Endothelial cell of umbilical vein (primary cell): Measurements from ENCODE around the gene ETFDH.

ENCODE experiments used
- EZH2 ChIP-seq: IDR thresholded peaks from 2 replicates; pipeline ENCODE4 v1.6.1; 2012; ENCODE audit warnings: borderline replicate concordance, low read depth, mild to moderate bottlenecking, moderate library complexity, low read length, inconsistent platforms; ENCODE audit not compliant: severe bottlenecking
- GATA2 ChIP-seq: IDR thresholded peaks from 2 replicates; pipeline ENCODE4 v1.7.0; 2011; ENCODE audit warnings: low read depth, mild to moderate bottlenecking, moderate library complexity, mixed read lengths, low read length; ENCODE audit not compliant: insufficient read length, insufficient read depth
- JUN ChIP-seq: IDR thresholded peaks from 2 replicates; pipeline ENCODE4 v1.6.1; 2011; ENCODE audit warnings: borderline replicate concordance, low read depth; ENCODE audit not compliant: insufficient read length, insufficient read depth
- MYC ChIP-seq: IDR thresholded peaks from one replicate; pipeline ENCODE4 v1.6.1; 2011; ENCODE audit warnings: mild to moderate bottlenecking, low read depth, low read length
- POLR2A ChIP-seq: IDR thresholded peaks from 2 replicates; pipeline ENCODE4 v1.6.1; 2012; ENCODE audit warnings: low read depth, mild to moderate bottlenecking, control low read depth, low read length
- POLR2AphosphoS5 ChIP-seq: IDR thresholded peaks from 2 replicates; pipeline ENCODE4 v1.6.1; 2012; ENCODE audit warnings: low read depth, mild to moderate bottlenecking, control low read depth, low read length, moderate library complexity; ENCODE audit not compliant: insufficient read depth
- TF ChIP-seq, protein P1 (sequence below), 2 donors: IDR thresholded peaks; 1 replicate in 1 of 2; 2 replicates in 1 of 2; pipeline ENCODE4 v1.5.1; 2011; ENCODE audit warnings: low read length in 2 of 2, mild to moderate bottlenecking in 2 of 2, moderate library complexity in 2 of 2, control low read depth in 1 of 2, inconsistent platforms in 1 of 2, low read depth in 1 of 2; ENCODE audit not compliant: insufficient read depth in 1 of 2; ENCODE audit errors: extremely low read depth in 1 of 2
- TF ChIP-seq, protein P2 (sequence below): IDR thresholded peaks from 2 replicates; pipeline ENCODE4 v1.6.1; 2011; ENCODE audit not compliant: insufficient read depth, insufficient read length

DNA sequence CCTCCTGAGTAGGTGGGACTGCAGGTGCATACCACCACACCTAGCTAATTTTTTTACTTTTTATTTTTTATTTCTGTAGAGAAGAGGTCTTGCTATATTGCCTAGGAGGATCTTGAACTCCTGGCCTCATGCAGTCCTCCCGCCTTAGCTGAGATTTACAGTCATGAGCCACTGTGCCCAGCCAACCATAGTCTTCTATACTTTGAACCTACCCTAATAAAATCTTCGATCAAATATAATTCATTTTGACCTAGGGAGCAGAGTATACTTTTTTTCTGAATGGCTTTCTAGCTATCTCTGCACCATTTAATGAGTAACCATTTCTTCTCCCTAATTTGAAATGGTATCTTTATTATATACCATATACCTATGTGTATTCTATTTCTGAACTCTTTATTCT lies 6.7 kb downstream of the ETFDH start:
- TF ChIP-seq, protein P1, sequence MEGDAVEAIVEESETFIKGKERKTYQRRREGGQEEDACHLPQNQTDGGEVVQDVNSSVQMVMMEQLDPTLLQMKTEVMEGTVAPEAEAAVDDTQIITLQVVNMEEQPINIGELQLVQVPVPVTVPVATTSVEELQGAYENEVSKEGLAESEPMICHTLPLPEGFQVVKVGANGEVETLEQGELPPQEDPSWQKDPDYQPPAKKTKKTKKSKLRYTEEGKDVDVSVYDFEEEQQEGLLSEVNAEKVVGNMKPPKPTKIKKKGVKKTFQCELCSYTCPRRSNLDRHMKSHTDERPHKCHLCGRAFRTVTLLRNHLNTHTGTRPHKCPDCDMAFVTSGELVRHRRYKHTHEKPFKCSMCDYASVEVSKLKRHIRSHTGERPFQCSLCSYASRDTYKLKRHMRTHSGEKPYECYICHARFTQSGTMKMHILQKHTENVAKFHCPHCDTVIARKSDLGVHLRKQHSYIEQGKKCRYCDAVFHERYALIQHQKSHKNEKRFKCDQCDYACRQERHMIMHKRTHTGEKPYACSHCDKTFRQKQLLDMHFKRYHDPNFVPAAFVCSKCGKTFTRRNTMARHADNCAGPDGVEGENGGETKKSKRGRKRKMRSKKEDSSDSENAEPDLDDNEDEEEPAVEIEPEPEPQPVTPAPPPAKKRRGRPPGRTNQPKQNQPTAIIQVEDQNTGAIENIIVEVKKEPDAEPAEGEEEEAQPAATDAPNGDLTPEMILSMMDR (IDR thresholded peaks at IDR 0.05; ENCODE audit: extremely low read depth in 1 of 2, insufficient read depth in 1 of 2, low read depth in 1 of 2, low read length in 2 of 2) = no peak
- TF ChIP-seq EZH2 (no peak), JUN (no peak), POLR2AphosphoS5 (no peak), GATA2 (no peak), POLR2A (no peak), MYC (no peak)
- TF ChIP-seq, protein P2, sequence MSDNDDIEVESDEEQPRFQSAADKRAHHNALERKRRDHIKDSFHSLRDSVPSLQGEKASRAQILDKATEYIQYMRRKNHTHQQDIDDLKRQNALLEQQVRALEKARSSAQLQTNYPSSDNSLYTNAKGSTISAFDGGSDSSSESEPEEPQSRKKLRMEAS = no peak
